GM23248 (cell line): ENCODE measurements around the gene BRCA1. TPM values are rescaled to one million over a fixed set of nuclear protein-coding genes. Genes with fewer than 3 reads are reported as not detected.

ENCODE experiments used
- DNase-seq: peaks from one replicate; pipeline ENCODE4 v3.0.0-alpha.2; 2015
- H2AFZ ChIP-seq: fragments of 200-600 bp; sonication (generic); 2 replicates; pipeline ENCODE4 v1.6.1; 2016; ENCODE audit warnings: antibody characterized with exemption
- H3F3A ChIP-seq: fragments of 200-600 bp; sonication (generic); 2 replicates; pipeline ENCODE4 v1.6.1; 2016; ENCODE audit warnings: mild to moderate bottlenecking, antibody characterized with exemption, mixed run types; ENCODE audit not compliant: insufficient read depth
- H3K27ac ChIP-seq: fragments of 200-600 bp; sonication (generic); 2 replicates; pipeline ENCODE4 v1.5.1; 2016; ENCODE audit warnings: mild to moderate bottlenecking
- H3K27me3 ChIP-seq: fragments of 200-600 bp; sonication (generic); replicated peaks from 2 replicates; pipeline ENCODE4 v1.6.1; 2016; ENCODE audit warnings: mild to moderate bottlenecking; ENCODE audit not compliant: insufficient read depth
- H3K36me3 ChIP-seq: fragments of 200-600 bp; sonication (generic); 2 replicates; pipeline ENCODE4 v1.6.1; 2016; ENCODE audit warnings: low read depth, mild to moderate bottlenecking
- H3K4me1 ChIP-seq: fragments of 200-600 bp; sonication (generic); 2 replicates; pipeline ENCODE4 v1.6.1; 2016; ENCODE audit warnings: mild to moderate bottlenecking; ENCODE audit not compliant: insufficient read depth
- H3K4me2 ChIP-seq: fragments of 200-600 bp; sonication (generic); one replicate; pipeline ENCODE4 v1.6.1; 2016; ENCODE audit warnings: mild to moderate bottlenecking; ENCODE audit not compliant: unreplicated experiment
- H3K4me3 ChIP-seq: fragments of 200-600 bp; sonication (generic); 2 replicates; pipeline ENCODE4 v1.5.1; 2016; ENCODE audit warnings: mild to moderate bottlenecking
- H3K79me2 ChIP-seq: fragments of 200-600 bp; sonication (generic); 2 replicates; pipeline ENCODE4 v1.6.1; 2016; ENCODE audit warnings: mild to moderate bottlenecking; ENCODE audit not compliant: insufficient read depth
- H3K9ac ChIP-seq: fragments of 200-600 bp; sonication (generic); 2 replicates; pipeline ENCODE4 v1.6.1; 2016; ENCODE audit warnings: mild to moderate bottlenecking
- H3K9me2 ChIP-seq: fragments of 200-600 bp; sonication (generic); 2 replicates; pipeline ENCODE4 v1.6.1; 2016; ENCODE audit warnings: mixed run types, mild to moderate bottlenecking, moderate library complexity; ENCODE audit not compliant: insufficient read depth
- H3K9me3 ChIP-seq: fragments of 200-600 bp; sonication (generic); one replicate; pipeline ENCODE4 v1.6.1; 2017; ENCODE audit warnings: low read depth
- H4K20me1 ChIP-seq: fragments of 200-600 bp; sonication (generic); 2 replicates; pipeline ENCODE4 v1.6.0; 2016; ENCODE audit not compliant: insufficient read depth
- EZH2 ChIP-seq: fragments of 200-600 bp; sonication (generic); IDR thresholded peaks from 2 replicates; pipeline ENCODE4 v1.6.1; 2018; ENCODE audit warnings: antibody characterized with exemption, mild to moderate bottlenecking; ENCODE audit not compliant: insufficient read depth, poor library complexity, severe bottlenecking
- EZH2phosphoT487 ChIP-seq: fragments of 200-600 bp; sonication (generic); IDR thresholded peaks from 2 replicates; pipeline ENCODE4 v1.6.1; 2018; ENCODE audit warnings: antibody characterized with exemption, moderate library complexity, mild to moderate bottlenecking, low read depth; ENCODE audit not compliant: insufficient read depth
- WGBS, 2 experiments: methylation state at CpG; one replicate each; pipeline ENCODE4 v1.1.6; 2015 to 2017; ENCODE audit warnings: low lambda C conversion rate in 2 of 2, low coverage in 1 of 2; ENCODE audit errors: missing lambda C conversion rate in 2 of 2; 5-methylcytosine and 5-hydroxymethylcytosine counted together
- in situ Hi-C: fragments of 300-500 bp; cut with MboI; formaldehyde crosslinking; loops from 2 replicates; pipeline ENCODE4 v1.15.0; 2020
- polyA plus RNA-seq: library from polyadenylated mRNA; unstranded; fragments of >200 nt; fragmentation: Nextera tagmentation; extraction: Ambion mirVana; gene quantifications from 2 replicates; pipeline ENCODE4 v1.2.1, GENCODE V29; 2016
- total RNA-seq: library from RNA; depleted of rRNA; stranded (reverse); fragments of >200 nt; shearing (Covaris generic); gene quantifications from 2 replicates; pipeline ENCODE4 v1.2.3, GENCODE V29; 2014; rRNA removed

The BRCA1 gene
- total RNA-seq = 13.6 and 21.6 TPM in 2 replicates
- polyA plus RNA-seq = 11.7 and 12.7 TPM in 2 replicates

DNA sequence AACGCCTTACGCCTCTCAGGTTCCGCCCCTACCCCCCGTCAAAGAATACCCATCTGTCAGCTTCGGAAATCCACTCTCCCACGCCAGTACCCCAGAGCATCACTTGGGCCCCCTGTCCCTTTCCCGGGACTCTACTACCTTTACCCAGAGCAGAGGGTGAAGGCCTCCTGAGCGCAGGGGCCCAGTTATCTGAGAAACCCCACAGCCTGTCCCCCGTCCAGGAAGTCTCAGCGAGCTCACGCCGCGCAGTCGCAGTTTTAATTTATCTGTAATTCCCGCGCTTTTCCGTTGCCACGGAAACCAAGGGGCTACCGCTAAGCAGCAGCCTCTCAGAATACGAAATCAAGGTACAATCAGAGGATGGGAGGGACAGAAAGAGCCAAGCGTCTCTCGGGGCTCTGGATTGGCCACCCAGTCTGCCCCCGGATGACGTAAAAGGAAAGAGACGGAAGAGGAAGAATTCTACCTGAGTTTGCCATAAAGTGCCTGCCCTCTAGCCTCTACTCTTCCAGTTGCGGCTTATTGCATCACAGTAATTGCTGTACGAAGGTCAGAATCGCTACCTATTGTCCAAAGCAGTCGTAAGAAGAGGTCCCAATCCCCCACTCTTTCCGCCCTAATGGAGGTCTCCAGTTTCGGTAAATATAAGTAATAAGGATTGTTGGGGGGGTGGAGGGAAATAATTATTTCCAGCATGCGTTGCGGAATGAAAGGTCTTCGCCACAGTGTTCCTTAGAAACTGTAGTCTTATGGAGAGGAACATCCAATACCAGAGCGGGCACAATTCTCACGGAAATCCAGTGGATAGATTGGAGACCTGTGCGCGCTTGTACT is at the start of gene BRCA1:
Gene BRCA1, minus strand, starts transcription at position 232 of the 834 bp plus-strand sequence. CDS start 1,268 bp downstream, outside the sequence.
- peak within 1 kb of the TSS; percentile 90 for H3K4me2 ChIP-seq
- H4K20me1 ChIP-seq = no peaks in the 10 kb centered on the region
- no peaks in the 10 kb centered on the region for H3K9me3 ChIP-seq
- 0 out of 2 replicates have a peak, but pooled peaks cover 8% of the 10 kb centered on the region for H3F3A ChIP-seq
- peak within 1 kb of the TSS; percentile 99 for H3K4me3 ChIP-seq
- H2AFZ ChIP-seq = peak within 1 kb of the TSS; percentile 99
- peak within 1 kb of the TSS; percentile 89 for H3K9ac ChIP-seq
- in situ Hi-C loops = no loop called here
- no peaks in the 10 kb centered on the region for H3K27me3 ChIP-seq
- H3K4me1 ChIP-seq = peaks cover 3% of the 10 kb centered on the region; the same call in 1 of the 2 replicates
- peak within 1 kb of the TSS; percentile 71 for H3K27ac ChIP-seq
- no peaks in the 10 kb centered on the region for H3K9me2 ChIP-seq
- DNase-seq = peak; percentile 99
- peaks cover 46% of the 10 kb centered on the region for H3K79me2 ChIP-seq
- TF ChIP-seq EZH2phosphoT487 (no peak), EZH2 (no peak)
- no peaks in the 10 kb centered on the region for H3K36me3 ChIP-seq
- 2 to 3% methylated on average over 34 to 37 of the region's 38 CpGs for WGBS, 2 experiments

DNA sequence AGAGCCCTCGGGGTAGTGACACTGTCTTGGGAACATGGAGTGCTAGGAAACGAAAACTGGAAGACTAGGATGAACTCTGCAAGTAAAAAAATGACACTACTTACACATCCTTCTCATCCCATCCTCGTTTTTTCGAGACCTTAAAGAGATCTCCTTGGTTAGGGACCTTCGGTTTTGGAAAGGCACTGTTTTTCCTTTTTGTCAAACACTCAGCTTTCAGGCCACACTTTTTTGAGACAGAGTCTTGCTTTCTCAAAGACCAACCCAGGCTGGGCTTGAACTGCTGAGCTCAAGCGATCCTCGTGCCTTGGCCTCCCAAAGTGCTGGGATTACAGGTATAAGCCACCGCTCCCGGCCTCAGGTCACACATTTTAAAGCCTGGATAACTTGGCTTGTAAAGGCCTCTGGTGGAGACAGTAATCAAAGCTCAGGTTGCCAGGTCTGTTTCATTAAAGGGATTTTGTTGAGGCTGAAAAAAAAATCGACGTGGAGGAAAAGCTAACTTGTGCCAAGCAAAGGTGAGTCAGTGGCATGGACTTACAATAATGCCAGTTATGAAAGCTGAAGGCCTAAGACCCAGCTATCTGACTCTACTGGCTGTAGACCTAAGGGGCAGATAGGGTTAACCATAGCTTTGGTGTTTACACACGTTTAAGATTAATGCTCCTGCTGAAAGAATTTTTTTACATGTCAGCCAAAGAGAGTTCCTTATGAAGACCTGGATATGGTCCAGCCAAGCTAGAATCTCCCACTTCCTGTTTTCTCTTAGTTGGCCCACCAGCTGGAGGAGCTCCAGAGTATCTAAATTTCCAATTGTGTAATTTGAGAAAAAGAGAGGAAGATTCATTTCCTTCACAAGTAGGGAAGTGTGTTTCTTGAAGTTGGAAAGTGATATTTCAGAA is 46.7 kb upstream of the BRCA1 start:
- WGBS, 2 experiments = 2% methylated on average over 12 of the region's 12 CpGs
- H3K9ac ChIP-seq = peak overlapping the region; percentile 96
- H2AFZ ChIP-seq = peak overlapping the region; percentile 91
- peak; percentile 94 for DNase-seq
- peaks cover 10% of the 10 kb centered on the region; the same call in 1 of the 2 replicates for H3K36me3 ChIP-seq
- H4K20me1 ChIP-seq = no peaks in the 10 kb centered on the region
- H3K9me2 ChIP-seq = no peaks in the 10 kb centered on the region
- TF ChIP-seq EZH2 (no peak), EZH2phosphoT487 (no peak)
- peak overlapping the region; percentile 99 for H3K27ac ChIP-seq
- H3K4me2 ChIP-seq = peak overlapping the region; percentile 99
- H3F3A ChIP-seq = peaks cover 52% of the 10 kb centered on the region
- peaks cover 26% of the 10 kb centered on the region for H3K4me1 ChIP-seq
- peak overlapping the region; percentile 93 for H3K4me3 ChIP-seq
- in situ Hi-C loops = no loop called here
- H3K27me3 ChIP-seq = no peaks in the 10 kb centered on the region
- H3K9me3 ChIP-seq = no peaks in the 10 kb centered on the region
- peaks cover 54% of the 10 kb centered on the region for H3K79me2 ChIP-seq

DNA sequence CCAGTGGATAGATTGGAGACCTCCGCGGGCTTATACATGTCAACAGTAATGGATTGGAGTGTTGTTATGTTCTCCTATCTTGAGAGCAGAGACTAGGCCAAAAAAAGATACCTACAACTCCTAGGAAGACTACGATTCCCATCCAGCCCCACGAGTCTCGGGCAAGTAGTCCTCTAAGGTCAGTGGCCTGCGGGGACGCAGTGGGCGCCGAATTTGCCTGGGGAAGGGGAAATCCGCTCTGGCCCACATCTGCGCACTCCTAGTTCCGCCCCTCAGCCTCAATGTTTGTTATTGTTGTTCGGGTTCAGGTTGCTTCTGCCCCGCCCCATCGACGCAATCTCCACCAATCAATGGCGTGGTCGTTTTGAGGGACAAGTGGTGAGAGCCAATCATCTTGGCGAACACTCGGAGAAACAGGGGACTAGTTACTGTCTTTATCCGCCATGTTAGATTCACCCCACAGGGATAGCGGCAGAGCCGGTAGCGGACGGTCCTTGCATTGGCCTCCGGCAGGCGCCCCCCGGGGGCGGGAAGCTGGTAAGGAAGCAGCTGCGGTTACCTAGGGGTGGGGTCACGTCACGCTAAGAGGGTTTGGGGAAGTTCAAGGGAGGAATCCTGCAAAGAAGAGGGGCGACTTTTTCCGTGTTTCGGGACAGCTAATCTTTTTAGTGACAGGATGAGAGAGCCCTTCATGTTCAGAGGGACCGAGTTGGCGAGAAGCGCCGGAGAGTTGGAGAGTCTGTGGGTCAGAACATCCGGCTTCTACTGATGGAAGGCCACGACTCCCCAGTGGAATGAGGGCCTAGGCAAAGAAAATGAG is 45.8 kb upstream of the BRCA1 start, which contains the start of gene NBR1:
Gene NBR1, plus strand, starts transcription at position 449 of the 820 bp plus-strand sequence. CDS start 4,586 bp downstream, outside the sequence.
- peak within 1 kb of the TSS; percentile 91 for H2AFZ ChIP-seq
- DNase-seq = peak; percentile 97
- H3K36me3 ChIP-seq = peaks cover 4% of the 10 kb centered on the region; the same call in 1 of the 2 replicates
- H3K4me1 ChIP-seq = peaks cover 24% of the 10 kb centered on the region
- 0 to 1% methylated on average over 39 to 41 of the region's 41 CpGs for WGBS, 2 experiments
- no peak for TF ChIP-seq EZH2phosphoT487
- TF ChIP-seq EZH2 = no peak
- peak within 1 kb of the TSS; percentile 99 for H3K4me2 ChIP-seq
- peaks cover 44% of the 10 kb centered on the region for H3F3A ChIP-seq
- in situ Hi-C loops = no loop called here
- H3K27ac ChIP-seq = peak within 1 kb of the TSS; percentile 99
- peak within 1 kb of the TSS; percentile 93 for H3K4me3 ChIP-seq
- H3K27me3 ChIP-seq = no peaks in the 10 kb centered on the region
- no peaks in the 10 kb centered on the region for H3K9me2 ChIP-seq
- no peaks in the 10 kb centered on the region for H4K20me1 ChIP-seq
- H3K9me3 ChIP-seq = no peaks in the 10 kb centered on the region
- peak within 1 kb of the TSS; percentile 96 for H3K9ac ChIP-seq
- peaks cover 51% of the 10 kb centered on the region for H3K79me2 ChIP-seq
